Measurements from ENCODE around the gene GPR61.

Gene GPR61

GRCh38 chr1:109521002-109521951 lies 18.4 kb upstream of the GPR61 start:
- no peak for TF ChIP-seq GATA3 (IDR thresholded peaks at IDR 0.05; ENCODE audit: low read depth, low read length)

- TF ChIP-seq GATA2 (IDR thresholded peaks at IDR 0.05; ENCODE audit: low read depth, low read length), result no peak
- no peak for TF ChIP-seq GATA3 (IDR thresholded peaks at IDR 0.05; ENCODE audit: low read depth, low read length)
Observed at GRCh38 chr1:109522026-109522425, 17.6 kb upstream of the GPR61 start.

GRCh38 chr1:109523706-109524105 lies 16.0 kb upstream of the GPR61 start:
- no peak for TF ChIP-seq GATA3 (IDR thresholded peaks at IDR 0.05; ENCODE audit: low read depth, low read length)

GRCh38 chr1:109527098-109527811 lies 12.4 kb upstream of the GPR61 start:
- TF ChIP-seq GATA3 (IDR thresholded peaks at IDR 0.05; ENCODE audit: low read depth, low read length) (no peak), GATA2 (IDR thresholded peaks at IDR 0.05; ENCODE audit: low read depth, low read length) (no peak)

GRCh38 chr1:109527846-109528695 lies 11.6 kb upstream of the GPR61 start:
- TF ChIP-seq GATA3 (IDR thresholded peaks at IDR 0.05; ENCODE audit: low read depth, low read length) (no peak), GATA2 (IDR thresholded peaks at IDR 0.05; ENCODE audit: low read depth, low read length) (no peak)

- TF ChIP-seq GATA3 (IDR thresholded peaks at IDR 0.05; ENCODE audit: low read depth, low read length) (no peak), GATA2 (IDR thresholded peaks at IDR 0.05; ENCODE audit: low read depth, low read length) (no peak)
Observed at GRCh38 chr1:109528712-109529111, 11.0 kb upstream of the GPR61 start.

GRCh38 chr1:109529881-109530456 lies 9.7 kb upstream of the GPR61 start:
- TF ChIP-seq GATA2 (IDR thresholded peaks at IDR 0.05; ENCODE audit: low read depth, low read length), result no peak
- TF ChIP-seq GATA3 (IDR thresholded peaks at IDR 0.05; ENCODE audit: low read depth, low read length), result no peak

GRCh38 chr1:109530457-109531087 lies 9.1 kb upstream of the GPR61 start:
- TF ChIP-seq GATA2 (IDR thresholded peaks at IDR 0.05; ENCODE audit: low read depth, low read length) (no peak), GATA3 (IDR thresholded peaks at IDR 0.05; ENCODE audit: low read depth, low read length) (no peak)

- TF ChIP-seq GATA3 (IDR thresholded peaks at IDR 0.05; ENCODE audit: low read depth, low read length) (no peak), GATA2 (IDR thresholded peaks at IDR 0.05; ENCODE audit: low read depth, low read length) (no peak)
Observed at GRCh38 chr1:109531380-109531779, 8.3 kb upstream of the GPR61 start.

- no peak for TF ChIP-seq GATA2 (IDR thresholded peaks at IDR 0.05; ENCODE audit: low read depth, low read length)
- TF ChIP-seq GATA3 (IDR thresholded peaks at IDR 0.05; ENCODE audit: low read depth, low read length), result no peak
Observed at GRCh38 chr1:109531826-109532364, 7.8 kb upstream of the GPR61 start.

- TF ChIP-seq GATA2 (IDR thresholded peaks at IDR 0.05; ENCODE audit: low read depth, low read length) (no peak), GATA3 (IDR thresholded peaks at IDR 0.05; ENCODE audit: low read depth, low read length) (no peak)
Observed at GRCh38 chr1:109532365-109533136, 7.1 kb upstream of the GPR61 start.

GRCh38 chr1:109534307-109534858 lies 5.3 kb upstream of the GPR61 start:
- TF ChIP-seq GATA3 (IDR thresholded peaks at IDR 0.05; ENCODE audit: low read depth, low read length) (no peak), GATA2 (IDR thresholded peaks at IDR 0.05; ENCODE audit: low read depth, low read length) (no peak)
